CD4-positive, CD25-positive, alpha-beta regulatory T cell (primary cell): ENCODE measurements around the gene PIGA. TPM values are rescaled to one million over a fixed set of nuclear protein-coding genes. Genes with fewer than 3 reads are reported as not detected.

Source experiments
- ATAC-seq, 2 donors: fragments of 150-1000 bp; cut with Tn5 transposase; one replicate each; pipeline ENCODE4 v1.10.0; 2021; ENCODE audit warnings: low read depth in 2 of 2, moderate number of reproducible peaks in 2 of 2, moderate library complexity in 1 of 2
- DNase-seq, 3 donors: peaks; one replicate each; pipeline versions ENCODE4 v3.0.0 to v3.0.0-alpha.2; 2012 to 2022; ENCODE audit warnings: mixed read lengths in 1 of 3
- H3K27ac ChIP-seq: one replicate; pipeline ENCODE4 v1.7.0; 2013; ENCODE audit warnings: mild to moderate bottlenecking, low read length; ENCODE audit not compliant: insufficient read depth, poor library complexity, severe bottlenecking
- H3K27me3 ChIP-seq: one replicate; pipeline ENCODE4 v1.7.0; 2013; ENCODE audit warnings: low read length; ENCODE audit not compliant: control insufficient read depth, insufficient read depth
- H3K36me3 ChIP-seq: one replicate; pipeline ENCODE4 v1.7.0; 2013; ENCODE audit warnings: mild to moderate bottlenecking, low read length, moderate library complexity; ENCODE audit not compliant: control insufficient read depth, insufficient read depth
- H3K4me1 ChIP-seq: 2 replicates; pipeline ENCODE4 v1.7.0; 2013; ENCODE audit warnings: mild to moderate bottlenecking, low read length; ENCODE audit not compliant: insufficient read depth, control insufficient read depth, poor library complexity, severe bottlenecking
- H3K4me3 ChIP-seq: one replicate; pipeline ENCODE4 v1.7.0; 2013; ENCODE audit warnings: low read depth, mild to moderate bottlenecking, low read length, moderate library complexity
- H3K9me3 ChIP-seq, 2 experiments: 1 replicate in 1 of 2; 2 replicates in 1 of 2; pipeline ENCODE4 v1.7.0; 2013; ENCODE audit warnings: low read length in 2 of 2, mild to moderate bottlenecking in 1 of 2, moderate library complexity in 1 of 2; ENCODE audit not compliant: control insufficient read depth in 2 of 2
- H3K27ac Mint-ChIP-seq, 3 donors: one replicate each; pipeline ENCODE4 v1.8.0; 2020 to 2022; ENCODE audit warnings: mild to moderate bottlenecking in 3 of 3, mixed read lengths in 3 of 3, moderate library complexity in 2 of 3
- H3K27me3 Mint-ChIP-seq: one replicate; pipeline ENCODE4 v1.8.0; 2022; ENCODE audit warnings: mild to moderate bottlenecking, mixed read lengths
- H3K36me3 Mint-ChIP-seq: one replicate; pipeline ENCODE4 v1.8.0; 2020; ENCODE audit warnings: mixed read lengths
- H3K4me1 Mint-ChIP-seq, 4 donors: one replicate each; pipeline ENCODE4 v1.8.0; 2020 to 2022; ENCODE audit warnings: mixed read lengths in 4 of 4, mild to moderate bottlenecking in 1 of 4
- H3K4me3 Mint-ChIP-seq, 4 donors: one replicate each; pipeline ENCODE4 v1.8.0; 2020 to 2022; ENCODE audit warnings: mild to moderate bottlenecking in 4 of 4, mixed read lengths in 4 of 4, moderate library complexity in 3 of 4
- H3K9me3 Mint-ChIP-seq, 7 donors: one replicate each; pipeline ENCODE4 v1.8.0; 2020 to 2022; ENCODE audit warnings: mixed read lengths in 7 of 7, mild to moderate bottlenecking in 3 of 7, moderate library complexity in 2 of 7
- polyA plus RNA-seq, 4 donors: library from polyadenylated mRNA; unstranded; fragments of 300-500 nt; fragmentation: Illumina TruSeq; gene quantifications; one replicate each; pipeline ENCODE4 v1.2.3, GENCODE V29; 2021
- total RNA-seq: library from RNA; stranded (reverse); gene quantifications from one replicate; pipeline ENCODE4 v1.2.3, GENCODE V29; 2022

The PIGA gene
- total RNA-seq = 119 TPM
- 10 to 100 TPM in 1 of 4 donors, 1 to 10 TPM in 3; 5.5 to 10.1 (median 8.0) TPM for polyA plus RNA-seq

GRCh38 chrX:15335135-15336022, at the start of gene PIGA:
TSS of gene PIGA (minus strand) at chrX:15335523. CDS start at chrX:15331930, 3,593 bp downstream.
- H3K9me3 Mint-ChIP-seq = peaks cover 0 to 2% (median 0%) of the 10 kb centered on the region in 7 donors
- Histone ChIP-seq H3K4me1 (peaks cover 6% of the 10 kb centered on the region), H3K27me3 (peaks cover 15% of the 10 kb centered on the region), H3K4me3 (peak within 1 kb of the TSS; percentile 85), H3K36me3 (peaks cover 13% of the 10 kb centered on the region), H3K9me3 (no peaks in the 10 kb centered on the region), H3K27ac (peak within 1 kb of the TSS; percentile 85)
- ATAC-seq = peak; percentile 97 to 98
- DNase-seq = peak; percentile 87 to 96 (median 91)
- peak within 1 kb of the TSS; percentile 91 to 98 (median 95) for H3K4me3 Mint-ChIP-seq
- H3K27ac Mint-ChIP-seq = peak within 1 kb of the TSS; percentile 82 to 96 (median 95)
- H3K27me3 Mint-ChIP-seq = peaks cover 16% of the 10 kb centered on the region
- H3K4me1 Mint-ChIP-seq = peaks cover 14 to 29% (median 21%) of the 10 kb centered on the region in 4 donors
- H3K36me3 Mint-ChIP-seq = no peaks in the 10 kb centered on the region

- Histone ChIP-seq H3K9me3 (no peaks in the 10 kb centered on the region), H3K36me3 (no peaks in the 10 kb centered on the region), H3K4me1 (no peaks in the 10 kb centered on the region), H3K4me3 (no peak within 1 kb of the TSS), H3K27ac (no peak within 1 kb of the TSS), H3K27me3 (no peaks in the 10 kb centered on the region)
- Mint-ChIP-seq H3K27me3 (no peaks in the 10 kb centered on the region), H3K36me3 (no peaks in the 10 kb centered on the region), H3K27ac (no peak within 1 kb of the TSS), H3K4me1 (no peaks in the 10 kb centered on the region), H3K4me3 (no peak within 1 kb of the TSS), H3K9me3 (peaks cover 0 to 2% (median 0%) of the 10 kb centered on the region in 7 donors)
- ATAC-seq (no peak), DNase-seq (no peak)
Measured at GRCh38 chrX:15384304-15384703, 49.0 kb upstream of the PIGA start, which contains the start of gene VEGFD. TSS of gene VEGFD (minus strand) at chrX:15384413. CDS start at chrX:15383946, 467 bp downstream.

GRCh38 chrX:15382813-15383212, 47.5 kb upstream of the PIGA start:
- Histone ChIP-seq H3K9me3 (no peaks in the 10 kb centered on the region), H3K27ac (no peak overlapping the region), H3K4me3 (no peak overlapping the region), H3K4me1 (no peaks in the 10 kb centered on the region), H3K27me3 (no peaks in the 10 kb centered on the region), H3K36me3 (no peaks in the 10 kb centered on the region)
- Mint-ChIP-seq H3K4me1 (no peaks in the 10 kb centered on the region), H3K4me3 (no peak overlapping the region), H3K27ac (no peak overlapping the region), H3K36me3 (no peaks in the 10 kb centered on the region), H3K27me3 (no peaks in the 10 kb centered on the region), H3K9me3 (peaks cover 0 to 3% (median 0%) of the 10 kb centered on the region in 7 donors)
- no peak for DNase-seq
- ATAC-seq = no peak

GRCh38 chrX:15376956-15377355, 41.6 kb upstream of the PIGA start:
- Histone ChIP-seq H3K27me3 (no peaks in the 10 kb centered on the region), H3K4me1 (no peaks in the 10 kb centered on the region), H3K4me3 (no peak overlapping the region), H3K9me3 (no peaks in the 10 kb centered on the region), H3K27ac (no peak overlapping the region), H3K36me3 (no peaks in the 10 kb centered on the region)
- Mint-ChIP-seq H3K27ac (no peak overlapping the region), H3K4me3 (no peak overlapping the region), H3K27me3 (no peaks in the 10 kb centered on the region), H3K9me3 (peaks cover 0 to 3% (median 2%) of the 10 kb centered on the region in 7 donors), H3K4me1 (no peaks in the 10 kb centered on the region), H3K36me3 (no peaks in the 10 kb centered on the region)
- DNase-seq (no peak), ATAC-seq (no peak)

GRCh38 chrX:15373976-15374375, 38.7 kb upstream of the PIGA start:
- H3K36me3 ChIP-seq = no peaks in the 10 kb centered on the region
- Mint-ChIP-seq H3K4me3 (no peak overlapping the region), H3K27me3 (peaks cover 4% of the 10 kb centered on the region), H3K4me1 (no peaks in the 10 kb centered on the region), H3K27ac (no peak overlapping the region), H3K36me3 (no peaks in the 10 kb centered on the region), H3K9me3 (peaks cover 0 to 2% (median 0%) of the 10 kb centered on the region in 7 donors)
- no peaks in the 10 kb centered on the region for H3K9me3 ChIP-seq
- DNase-seq (no peak), ATAC-seq (no peak)
- no peaks in the 10 kb centered on the region for H3K27me3 ChIP-seq
- H3K27ac ChIP-seq = no peak overlapping the region
- no peak overlapping the region for H3K4me3 ChIP-seq
- H3K4me1 ChIP-seq = no peaks in the 10 kb centered on the region

- H3K4me3 Mint-ChIP-seq = no peak overlapping the region
- no peaks in the 10 kb centered on the region for H3K36me3 ChIP-seq
- DNase-seq = no peak
Measured at GRCh38 chrX:15366506-15367352, 31.4 kb upstream of the PIGA start.

GRCh38 chrX:15359701-15360100, 24.4 kb upstream of the PIGA start:
- H3K36me3 ChIP-seq = no peaks in the 10 kb centered on the region
- no peak overlapping the region for H3K4me3 ChIP-seq
- Mint-ChIP-seq H3K4me3 (no peak overlapping the region), H3K27ac (no peak overlapping the region), H3K9me3 (peaks cover 0 to 4% (median 0%) of the 10 kb centered on the region in 7 donors), H3K36me3 (no peaks in the 10 kb centered on the region), H3K27me3 (no peaks in the 10 kb centered on the region), H3K4me1 (no peaks in the 10 kb centered on the region)
- H3K4me1 ChIP-seq = no peaks in the 10 kb centered on the region
- no peak overlapping the region for H3K27ac ChIP-seq
- DNase-seq (no peak), ATAC-seq (no peak)
- no peaks in the 10 kb centered on the region for H3K9me3 ChIP-seq
- H3K27me3 ChIP-seq = no peaks in the 10 kb centered on the region

More at GRCh38 chrX:15366506-15367352, 31.4 kb upstream of the PIGA start:
- Mint-ChIP-seq H3K9me3 (peaks cover 0 to 2% (median 0%) of the 10 kb centered on the region in 7 donors), H3K27ac (no peak overlapping the region), H3K4me1 (no peaks in the 10 kb centered on the region), H3K27me3 (peaks cover 4% of the 10 kb centered on the region), H3K36me3 (no peaks in the 10 kb centered on the region)
- Histone ChIP-seq H3K9me3 (no peaks in the 10 kb centered on the region), H3K4me3 (no peak overlapping the region), H3K27me3 (no peaks in the 10 kb centered on the region), H3K27ac (no peak overlapping the region), H3K4me1 (no peaks in the 10 kb centered on the region)
- ATAC-seq = no peak
